HepG2 (cell line): ENCODE data around the gene P4HTM.

ENCODE experiments used
- BRF2 ChIP-seq: sonication (generic); formaldehyde crosslinking; IDR thresholded peaks from 2 replicates; pipeline ENCODE4 v1.8.1; 2022; ENCODE audit warnings: mild to moderate bottlenecking, missing genetic modification reagents
- DPF2 ChIP-seq: sonication (generic); formaldehyde crosslinking; IDR thresholded peaks from 2 replicates; pipeline ENCODE4 v1.4.0; 2020; ENCODE audit warnings: mild to moderate bottlenecking, low read depth, missing genetic modification reagents, borderline replicate concordance
- EZH2 ChIP-seq: conservative IDR thresholded peaks from 2 replicates; pipeline ENCODE4 v1.6.1; 2012; ENCODE audit warnings: mild to moderate bottlenecking, low read depth, low read length, moderate library complexity
- KLF9 ChIP-seq: IDR thresholded peaks from 2 replicates; pipeline ENCODE4 v1.6.1; 2016; ENCODE audit warnings: low read depth
- MAFK ChIP-seq, 2 experiments: IDR thresholded peaks in 1 of 2; conservative IDR thresholded peaks in 1 of 2; 2 replicates each; pipeline ENCODE4 v1.6.1; 2011; ENCODE audit warnings: improper control_type of control experiment in 2 of 2, low read length in 2 of 2
- MXD4 ChIP-seq: IDR thresholded peaks from 2 replicates; pipeline ENCODE4 v1.6.1; 2016; ENCODE audit warnings: mild to moderate bottlenecking, missing biosample characterization, missing genetic modification reagents
- NFYB ChIP-seq: sonication (generic); formaldehyde crosslinking; IDR thresholded peaks from 2 replicates; pipeline ENCODE4 v1.4.0; 2020; ENCODE audit warnings: missing genetic modification reagents
- ZNF691 ChIP-seq: sonication (generic); formaldehyde crosslinking; IDR thresholded peaks from 2 replicates; pipeline ENCODE4 v1.4.0; 2020; ENCODE audit warnings: missing genetic modification reagents, low read depth, mild to moderate bottlenecking, borderline replicate concordance
- TF ChIP-seq, protein P1 (sequence below): sonication (generic); formaldehyde crosslinking; IDR thresholded peaks from one replicate; pipeline ENCODE4 v1.5.1; 2020; ENCODE audit warnings: mild to moderate bottlenecking, missing genetic modification reagents; ENCODE audit errors: not compliant biosample characterization
- TF ChIP-seq, protein P2 (sequence below): IDR thresholded peaks from 2 replicates; pipeline ENCODE4 v1.6.1; 2012; ENCODE audit warnings: low read depth, low read length, improper control_type of control experiment

DNA sequence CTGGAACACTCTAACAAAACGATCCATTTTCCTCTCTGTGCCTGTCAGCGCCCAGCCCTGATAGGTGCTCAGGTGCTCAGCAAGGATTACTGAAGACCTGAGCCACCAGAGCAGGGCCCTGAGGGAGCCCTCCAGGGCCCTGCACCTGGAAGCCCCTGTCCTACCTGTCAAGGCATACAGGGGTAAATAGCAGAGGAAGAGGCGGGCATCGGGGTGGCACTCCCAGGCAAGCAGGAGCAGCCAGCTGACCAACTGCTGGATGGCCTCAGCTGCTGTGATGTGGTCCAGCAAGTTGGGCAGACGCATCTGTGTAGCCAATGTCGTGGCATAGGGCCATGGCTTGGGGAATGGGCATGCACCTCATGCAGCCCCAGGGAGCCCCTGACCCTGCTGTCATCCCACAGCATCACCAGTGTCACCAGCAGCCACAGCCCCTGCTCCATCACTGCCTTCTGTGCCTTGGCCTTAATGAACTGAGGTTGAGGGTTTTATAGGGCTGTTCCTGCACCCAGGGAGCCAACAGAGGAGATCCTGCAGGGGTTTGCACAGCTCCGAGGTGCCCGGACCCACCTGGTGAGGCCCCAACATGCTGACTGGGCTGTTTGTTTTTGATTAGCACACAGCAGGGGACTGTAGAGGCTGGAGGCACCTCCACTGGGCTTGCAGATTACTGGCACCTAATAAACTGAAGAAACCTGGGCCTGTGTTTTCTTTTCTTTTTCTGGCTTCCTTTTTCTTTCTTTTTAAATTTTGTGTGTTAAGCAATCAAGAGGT lies 9.2 kb downstream of the P4HTM start:
- TF ChIP-seq NFYB (CRISPR knock-in tag) (no peak), MAFK (conservative IDR thresholded peaks at IDR 0.05 in 1 of 2, IDR thresholded peaks at IDR 0.05 in 1 of 2; ENCODE audit: low read length in 2 of 2) (peak; percentile 81 to 87), ZNF691 (CRISPR knock-in tag) (no peak), MXD4 (CRISPR knock-in tag) (no peak), BRF2 (no peak), KLF9 (no peak), DPF2 (no peak), EZH2 (no peak)
- TF ChIP-seq, protein P1, sequence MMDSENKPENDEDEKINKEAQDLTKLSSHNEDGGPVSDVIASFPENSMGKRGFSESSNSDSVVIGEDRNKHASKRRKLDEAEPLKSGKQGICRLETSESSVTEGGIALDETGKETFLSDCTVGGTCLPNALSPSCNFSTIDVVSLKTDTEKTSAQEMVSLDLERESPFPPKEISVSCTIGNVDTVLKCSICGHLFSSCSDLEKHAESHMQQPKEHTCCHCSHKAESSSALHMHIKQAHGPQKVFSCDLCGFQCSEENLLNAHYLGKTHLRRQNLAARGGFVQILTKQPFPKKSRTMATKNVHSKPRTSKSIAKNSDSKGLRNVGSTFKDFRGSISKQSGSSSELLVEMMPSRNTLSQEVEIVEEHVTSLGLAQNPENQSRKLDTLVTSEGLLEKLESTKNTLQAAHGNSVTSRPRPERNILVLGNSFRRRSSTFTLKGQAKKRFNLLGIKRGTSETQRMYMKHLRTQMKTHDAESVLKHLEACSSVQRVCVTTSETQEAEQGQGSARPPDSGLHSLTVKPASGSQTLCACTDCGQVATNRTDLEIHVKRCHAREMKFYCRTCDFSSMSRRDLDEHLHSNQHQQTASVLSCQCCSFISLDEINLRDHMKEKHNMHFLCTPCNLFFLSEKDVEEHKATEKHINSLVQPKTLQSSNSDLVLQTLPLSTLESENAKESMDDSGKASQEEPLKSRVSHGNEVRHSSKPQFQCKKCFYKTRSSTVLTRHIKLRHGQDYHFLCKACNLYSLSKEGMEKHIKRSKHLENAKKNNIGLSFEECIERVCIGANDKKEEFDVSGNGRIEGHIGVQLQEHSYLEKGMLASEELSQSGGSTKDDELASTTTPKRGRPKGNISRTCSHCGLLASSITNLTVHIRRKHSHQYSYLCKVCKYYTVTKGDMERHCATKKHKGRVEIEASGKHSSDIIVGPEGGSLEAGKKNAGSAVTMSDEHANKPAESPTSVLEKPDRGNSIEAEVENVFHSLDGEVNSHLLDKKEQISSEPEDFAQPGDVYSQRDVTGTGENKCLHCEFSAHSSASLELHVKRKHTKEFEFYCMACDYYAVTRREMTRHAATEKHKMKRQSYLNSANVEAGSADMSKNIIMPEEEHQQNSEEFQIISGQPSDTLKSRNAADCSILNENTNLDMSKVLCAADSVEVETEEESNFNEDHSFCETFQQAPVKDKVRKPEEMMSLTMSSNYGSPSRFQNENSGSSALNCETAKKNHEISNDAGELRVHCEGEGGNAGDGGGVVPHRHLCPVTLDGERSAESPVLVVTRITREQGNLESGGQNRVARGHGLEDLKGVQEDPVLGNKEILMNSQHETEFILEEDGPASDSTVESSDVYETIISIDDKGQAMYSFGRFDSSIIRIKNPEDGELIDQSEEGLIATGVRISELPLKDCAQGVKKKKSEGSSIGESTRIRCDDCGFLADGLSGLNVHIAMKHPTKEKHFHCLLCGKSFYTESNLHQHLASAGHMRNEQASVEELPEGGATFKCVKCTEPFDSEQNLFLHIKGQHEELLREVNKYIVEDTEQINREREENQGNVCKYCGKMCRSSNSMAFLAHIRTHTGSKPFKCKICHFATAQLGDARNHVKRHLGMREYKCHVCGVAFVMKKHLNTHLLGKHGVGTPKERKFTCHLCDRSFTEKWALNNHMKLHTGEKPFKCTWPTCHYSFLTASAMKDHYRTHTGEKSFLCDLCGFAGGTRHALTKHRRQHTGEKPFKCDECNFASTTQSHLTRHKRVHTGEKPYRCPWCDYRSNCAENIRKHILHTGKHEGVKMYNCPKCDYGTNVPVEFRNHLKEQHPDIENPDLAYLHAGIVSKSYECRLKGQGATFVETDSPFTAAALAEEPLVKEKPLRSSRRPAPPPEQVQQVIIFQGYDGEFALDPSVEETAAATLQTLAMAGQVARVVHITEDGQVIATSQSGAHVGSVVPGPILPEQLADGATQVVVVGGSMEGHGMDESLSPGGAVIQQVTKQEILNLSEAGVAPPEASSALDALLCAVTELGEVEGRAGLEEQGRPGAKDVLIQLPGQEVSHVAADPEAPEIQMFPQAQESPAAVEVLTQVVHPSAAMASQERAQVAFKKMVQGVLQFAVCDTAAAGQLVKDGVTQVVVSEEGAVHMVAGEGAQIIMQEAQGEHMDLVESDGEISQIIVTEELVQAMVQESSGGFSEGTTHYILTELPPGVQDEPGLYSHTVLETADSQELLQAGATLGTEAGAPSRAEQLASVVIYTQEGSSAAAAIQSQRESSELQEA, result no peak
- TF ChIP-seq, protein P2, sequence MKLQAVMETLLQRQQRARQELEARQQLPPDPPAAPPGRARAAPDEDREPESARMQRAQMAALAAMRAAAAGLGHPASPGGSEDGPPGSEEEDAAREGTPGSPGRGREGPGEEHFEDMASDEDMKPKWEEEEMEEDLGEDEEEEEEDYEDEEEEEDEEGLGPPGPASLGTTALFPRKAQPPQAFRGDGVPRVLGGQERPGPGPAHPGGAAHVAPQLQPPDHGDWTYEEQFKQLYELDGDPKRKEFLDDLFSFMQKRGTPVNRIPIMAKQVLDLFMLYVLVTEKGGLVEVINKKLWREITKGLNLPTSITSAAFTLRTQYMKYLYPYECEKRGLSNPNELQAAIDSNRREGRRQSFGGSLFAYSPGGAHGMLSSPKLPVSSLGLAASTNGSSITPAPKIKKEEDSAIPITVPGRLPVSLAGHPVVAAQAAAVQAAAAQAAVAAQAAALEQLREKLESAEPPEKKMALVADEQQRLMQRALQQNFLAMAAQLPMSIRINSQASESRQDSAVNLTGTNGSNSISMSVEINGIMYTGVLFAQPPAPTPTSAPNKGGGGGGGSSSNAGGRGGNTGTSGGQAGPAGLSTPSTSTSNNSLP, result no peak
